HuH-7.5 (cell line): ENCODE data around the gene SNX25.
"Not testable (repeated sequence)": the region's sequence is repeated elsewhere in the genome, so short reads cannot be mapped to it uniquely, and the experiment has no call there.

Experiments
- DNase-seq: peaks from one replicate; pipeline ENCODE4 v3.0.0; 2011; ENCODE audit warnings: low spot score

SNX25 gene

GRCh38 chr4:185232370-185232769, 23.0 kb downstream of the SNX25 start:
- DNase-seq: no peak

GRCh38 chr4:185235119-185235842, 25.9 kb downstream of the SNX25 start:
- no peak for DNase-seq

GRCh38 chr4:185235843-185236503, 26.6 kb downstream of the SNX25 start:
- peak; percentile 13 for DNase-seq

GRCh38 chr4:185237175-185237574, 27.8 kb downstream of the SNX25 start:
- DNase-seq: no peak

- DNase-seq: no peak
Measured at GRCh38 chr4:185238215-185238681, 28.9 kb downstream of the SNX25 start.

- no peak for DNase-seq
Measured at GRCh38 chr4:185238750-185239149, 29.4 kb downstream of the SNX25 start.

GRCh38 chr4:185240486-185240885, 31.1 kb downstream of the SNX25 start:
- not testable (repeated sequence) for DNase-seq

- DNase-seq: no peak
Measured at GRCh38 chr4:185242749-185243533, 33.5 kb downstream of the SNX25 start.

GRCh38 chr4:185243879-185244278, 34.5 kb downstream of the SNX25 start:
- no peak for DNase-seq

GRCh38 chr4:185244763-185245162, 35.4 kb downstream of the SNX25 start:
- no peak for DNase-seq

GRCh38 chr4:185246453-185246852, 37.1 kb downstream of the SNX25 start:
- no peak for DNase-seq

- no peak for DNase-seq
Measured at GRCh38 chr4:185247151-185247550, 37.8 kb downstream of the SNX25 start.

GRCh38 chr4:185248393-185249039, 39.1 kb downstream of the SNX25 start:
- DNase-seq: no peak

- DNase-seq: no peak
Measured at GRCh38 chr4:185249105-185249504, 39.7 kb downstream of the SNX25 start.

GRCh38 chr4:185254434-185254833, 45.0 kb downstream of the SNX25 start:
- peak; percentile 2 for DNase-seq

GRCh38 chr4:185255868-185256267, 46.5 kb downstream of the SNX25 start:
- no peak for DNase-seq

- no peak for DNase-seq
Measured at GRCh38 chr4:185256446-185256845, 47.0 kb downstream of the SNX25 start.

GRCh38 chr4:185257086-185257485, 47.7 kb downstream of the SNX25 start:
- DNase-seq: no peak

GRCh38 chr4:185257694-185258093, 48.3 kb downstream of the SNX25 start:
- DNase-seq: no peak

GRCh38 chr4:185258741-185259140, 49.3 kb downstream of the SNX25 start:
- DNase-seq: not testable (repeated sequence)

- no peak for DNase-seq
Measured at GRCh38 chr4:185259719-185260118, 50.3 kb downstream of the SNX25 start.

- DNase-seq: no peak
Measured at GRCh38 chr4:185261946-185262345, 52.5 kb downstream of the SNX25 start.
